K562 (cell line): ENCODE results near the gene DROSHA. TPM values are rescaled to one million over a fixed set of nuclear protein-coding genes. Genes with fewer than 3 reads are reported as not detected.

Source experiments
- ATAC-seq: fragments of 200-7000 bp; cut with Tn5 transposase; 3 replicates; pipeline ENCODE4 v1.9.1; 2020; ENCODE audit warnings: moderate library complexity
- BruUV-seq: library from RNA; stranded (reverse); fragments of 400-500 nt; replicated peaks from 2 replicates; lab custom pipeline; 2021; lab: Mats Ljungman, UMichigan
- CTCF ChIA-PET: fragments of 300-600 bp; formaldehyde crosslinking; extraction: SDS; loops from one replicate; lab custom pipeline; 2021; ENCODE audit warnings: low intra/inter-chr PET ratio; lab: Yijun Ruan, JAX
- POLR2A ChIA-PET: fragments of 300-600, 350-650 bp; sonication (Branson Sonifier 250); formaldehyde crosslinking; extraction: SDS; loops from one replicate; lab custom pipeline; 2021; ENCODE audit warnings: antibody characterized with exemption, inconsistent platforms; lab: Yijun Ruan, JAX
- DNase-seq, 4 experiments: peaks; one replicate each; pipeline versions ENCODE4 v3.0.0 to v3.0.0-alpha.2; 2011 to 2018; ENCODE audit warnings: low spot score in 3 of 4, mixed read lengths in 3 of 4; ENCODE audit errors: extremely low read depth in 1 of 4
- FAIRE-seq: peaks from 2 replicates; lab custom pipeline; 2011; peaks lifted over from hg19 to GRCh38; lab: Jason Lieb, UNC
- H2AFZ ChIP-seq: 2 replicates; pipeline ENCODE4 v1.6.0; 2011; ENCODE audit warnings: low read depth, low read length, control low read depth, inconsistent platforms
- H3K27ac ChIP-seq: fragments of 200-600 bp; 3 replicates; pipeline ENCODE4 v1.8.0; 2011; ENCODE audit warnings: low read depth, mild to moderate bottlenecking, control low read depth, inconsistent platforms, low read length, moderate library complexity, mixed read lengths; ENCODE audit errors: extremely low read depth
- H3K27me3 ChIP-seq, 2 experiments: fragments of 300-600 bp in 1 of 2; 2 replicates in 1 of 2; 3 replicates in 1 of 2; pipeline versions ENCODE4 v1.6.0 to v1.8.0; 2011; ENCODE audit warnings: inconsistent platforms in 2 of 2, low read length in 2 of 2, mild to moderate bottlenecking in 1 of 2, mixed read lengths in 1 of 2, moderate library complexity in 1 of 2; ENCODE audit not compliant: control insufficient read depth in 2 of 2, insufficient read depth in 2 of 2
- H3K36me3 ChIP-seq: fragments of 300-600 bp; 3 replicates; pipeline ENCODE4 v1.8.0; 2011; ENCODE audit warnings: mild to moderate bottlenecking, low read length, inconsistent platforms; ENCODE audit not compliant: control insufficient read depth, insufficient read depth
- H3K4me1 ChIP-seq, 2 experiments: fragments of 200-600 bp in 1 of 2; replicated peaks in 1 of 2; 2 replicates in 1 of 2; 3 replicates in 1 of 2; pipeline versions ENCODE4 v1.5.1 to v1.8.0; 2011; ENCODE audit warnings: inconsistent platforms in 2 of 2, low read length in 2 of 2, mild to moderate bottlenecking in 1 of 2, mixed read lengths in 1 of 2, moderate library complexity in 1 of 2; ENCODE audit not compliant: control insufficient read depth in 2 of 2, insufficient read depth in 2 of 2
- H3K4me2 ChIP-seq: 2 replicates; pipeline ENCODE4 v1.6.1; 2011; ENCODE audit warnings: low read length, control low read depth, inconsistent platforms, mixed read lengths; ENCODE audit not compliant: insufficient read depth
- H3K4me3 ChIP-seq: fragments of 200-600 bp; sonication (generic), shearing (Covaris generic); 2 replicates; pipeline ENCODE4 v1.5.1; 2016; ENCODE audit warnings: control low read depth, inconsistent platforms
- H3K79me2 ChIP-seq: fragments of 200-600 bp; 3 replicates; pipeline ENCODE4 v1.8.0; 2011; ENCODE audit warnings: low read length, inconsistent platforms; ENCODE audit not compliant: control insufficient read depth, insufficient read depth
- H3K9ac ChIP-seq, 2 experiments: 2 replicates each; pipeline versions ENCODE4 v1.6.0 to v1.6.1; 2011; ENCODE audit warnings: low read depth in 2 of 2, low read length in 2 of 2, control low read depth in 1 of 2, inconsistent platforms in 1 of 2, mild to moderate bottlenecking in 1 of 2, mixed read lengths in 1 of 2; ENCODE audit not compliant: insufficient read depth in 1 of 2
- H3K9me1 ChIP-seq: one replicate; pipeline ENCODE4 v1.6.0; 2011; ENCODE audit warnings: inconsistent platforms, mild to moderate bottlenecking, low read length, moderate library complexity; ENCODE audit not compliant: control insufficient read depth, insufficient read depth
- H3K9me3 ChIP-seq: replicated peaks from 2 replicates; pipeline ENCODE4 v1.5.1; 2011; ENCODE audit warnings: low read depth, low read length, inconsistent platforms; ENCODE audit not compliant: control insufficient read depth, insufficient read depth
- H4K20me1 ChIP-seq: replicated peaks from 2 replicates; pipeline ENCODE4 v1.6.1; 2011; ENCODE audit warnings: low read length, inconsistent platforms, mixed read lengths; ENCODE audit not compliant: control insufficient read depth, insufficient read depth
- CBX5 ChIP-seq: IDR thresholded peaks from 2 replicates; pipeline ENCODE4 v1.6.1; 2014; ENCODE audit warnings: low read depth, borderline replicate concordance
- CEBPB ChIP-seq: fragments of 450-650 bp; IDR thresholded peaks from 2 replicates; pipeline ENCODE4 v1.6.1; 2016; ENCODE audit warnings: missing genetic modification characterization, missing compliant biosample characterization
- CEBPG ChIP-seq, 3 experiments: fragments of 200-800 bp in 1 of 3; sonication (Bioruptor generic) in 1 of 3; sonication (generic) in 1 of 3; formaldehyde crosslinking in 1 of 3; IDR thresholded peaks in 2 of 3; conservative IDR thresholded peaks in 1 of 3; 2 replicates each; pipeline versions ENCODE4 v1.6.1 to v1.8.0; 2016 to 2022; ENCODE audit warnings: missing compliant biosample characterization in 2 of 3, missing genetic modification characterization in 2 of 3, mild to moderate bottlenecking in 1 of 3, missing genetic modification reagents in 1 of 3
- ETV6 ChIP-seq, 3 experiments: fragments of 150-350 bp in 1 of 3; sonication (generic) in 1 of 3; formaldehyde crosslinking in 1 of 3; IDR thresholded peaks; 2 replicates each; pipeline versions ENCODE4 v1.6.1 to v1.8.0; 2014 to 2022; ENCODE audit warnings: borderline replicate concordance in 2 of 3, low read depth in 2 of 3, antibody characterized with exemption in 1 of 3, low read length in 1 of 3, mild to moderate bottlenecking in 1 of 3, missing genetic modification reagents in 1 of 3
- HDAC1 ChIP-seq, 2 experiments: fragments of 450-650 bp; IDR thresholded peaks; 2 replicates each; pipeline ENCODE4 v1.6.1; 2016 to 2017; ENCODE audit warnings: inconsistent platforms in 1 of 2, mild to moderate bottlenecking in 1 of 2, moderate library complexity in 1 of 2
- HNRNPH1 ChIP-seq: fragments of 200-400 bp; formaldehyde crosslinking; optimal IDR thresholded peaks from 2 replicates; pipeline ENCODE3; 2017; ENCODE audit warnings: low read depth, mild to moderate bottlenecking, low read length, moderate library complexity
- KLF16 ChIP-seq: IDR thresholded peaks from 2 replicates; pipeline ENCODE4 v1.6.1; 2016; ENCODE audit warnings: antibody characterized with exemption
- MCM3 ChIP-seq: fragments of 450-650 bp; IDR thresholded peaks from 2 replicates; pipeline ENCODE4 v1.6.1; 2016
- MED1 ChIP-seq: sonication (generic); formaldehyde crosslinking; IDR thresholded peaks from 2 replicates; pipeline ENCODE4 v1.8.1; 2023; ENCODE audit warnings: missing genetic modification reagents, borderline replicate concordance
- NELFE ChIP-seq: IDR thresholded peaks from 2 replicates; pipeline ENCODE4 v1.6.1; 2011; ENCODE audit warnings: mild to moderate bottlenecking; ENCODE audit not compliant: insufficient read depth, insufficient read length
- NFE2L1 ChIP-seq: fragments of 450-650 bp; IDR thresholded peaks from 2 replicates; pipeline ENCODE4 v1.6.1; 2016; ENCODE audit warnings: missing genetic modification characterization, low read depth, mild to moderate bottlenecking, missing compliant biosample characterization, moderate library complexity, borderline replicate concordance
- OTX1 ChIP-seq: fragments of 450-650 bp; formaldehyde crosslinking; IDR thresholded peaks from 2 replicates; pipeline ENCODE4 v1.4.0; 2022; ENCODE audit warnings: mild to moderate bottlenecking
- TOE1 ChIP-seq, 2 experiments: fragments of 450-650 bp in 1 of 2; sonication (generic) in 1 of 2; formaldehyde crosslinking in 1 of 2; IDR thresholded peaks; 2 replicates each; pipeline versions ENCODE4 v1.7.1 to v1.8.0; 2016 to 2022; ENCODE audit warnings: borderline replicate concordance in 2 of 2, mild to moderate bottlenecking in 2 of 2, antibody characterized with exemption in 1 of 2, inconsistent platforms in 1 of 2, low read depth in 1 of 2, missing genetic modification reagents in 1 of 2, moderate library complexity in 1 of 2
- ZNF165 ChIP-seq: fragments of 250-450 bp; sonication (Bioruptor Pico); IDR thresholded peaks from 2 replicates; pipeline ENCODE4 v1.4.0; 2020; ENCODE audit warnings: borderline replicate concordance
- WGBS: fragments of 100-300 bp; shearing (Covaris generic); methylation state at CpG from one replicate; pipeline ENCODE4 v1.1.6; 2016; ENCODE audit warnings: low coverage, mixed read lengths; ENCODE audit not compliant: insufficient coverage; ENCODE audit errors: missing lambda C conversion rate; 5-methylcytosine and 5-hydroxymethylcytosine counted together
- in situ Hi-C: fragments of 300-500 bp; cut with MboI; formaldehyde crosslinking; loops from 4 replicates; pipeline ENCODE4 v1.15.0; 2018; ENCODE audit warnings: inconsistent platforms, mixed read lengths
- intact Hi-C: fragments of 100-400 bp; cut with micrococcal nuclease; formaldehyde crosslinking; loops from 2 replicates; pipeline ENCODE4 v1.14.2; 2022
- polyA plus RNA-seq, 8 experiments: library from polyadenylated mRNA; depleted of rRNA in 4 of 8; stranded (reverse) in 5 of 8; unstranded in 3 of 8; fragments of >200 nt; fragmentation: Nextera tagmentation in 2 of 8; fragmentation: Illumina TruSeq in 1 of 8; extraction: Ambion mirVana in 2 of 8; extraction: Trizol in 1 of 8; gene quantifications; 2 replicates each; pipeline versions ENCODE4 v1.2.1 to v1.2.3, GENCODE V29; 2011 to 2014; ENCODE audit warnings: inconsistent platforms in 1 of 8, missing spikeins in 1 of 8
- total RNA-seq, 7 experiments: library from RNA; depleted of rRNA in 6 of 7; stranded (reverse); fragments of >200 nt in 6 of 7; fragmentation: Illumina TruSeq in 2 of 7; extraction: Trizol in 2 of 7; gene quantifications; 2 replicates each; pipeline versions ENCODE4 v1.2.1 to v1.2.3, GENCODE V29; 2011 to 2021; ENCODE audit warnings: low replicate concordance in 1 of 7

Gene DROSHA
- total and polyA plus RNA-seq, 9 of the 15 experiments (the other 6 are each of a cell fraction or from before 2014, with no cell fraction given) = 52.5 to 109 (median 68.9) TPM

- TF ChIP-seq TOE1 (IDR thresholded peaks at IDR 0.05; ENCODE audit: borderline replicate concordance) (no peak), TOE1 (CRISPR knock-in tag; IDR thresholded peaks at IDR 0.05; ENCODE audit: borderline replicate concordance, low read depth) (no peak), CBX5 (no peak)
Observed at GRCh38 chr5:31453522-31453921, 78.4 kb downstream of the DROSHA start (continued).

- Histone ChIP-seq H3K9ac (no peak overlapping the region), H2AFZ (no peak overlapping the region), H3K4me3 (no peak overlapping the region), H3K27ac (no peak overlapping the region), H3K9me1 (no peaks in the 10 kb centered on the region), H3K79me2 (no peaks in the 10 kb centered on the region), H3K27me3 (no peaks in the 10 kb centered on the region), H4K20me1 (no peaks in the 10 kb centered on the region), H3K4me1 (no peaks in the 10 kb centered on the region), H3K4me2 (no peak overlapping the region), H3K9me3 (0 out of 2 replicates have a peak, but pooled peaks cover 2% of the 10 kb centered on the region), H3K36me3 (peaks cover 72% of the 10 kb centered on the region)
- DNase-seq = no peak
- ChIA-PET POLR2A (no interaction called here), CTCF (no interaction called here)
- in situ Hi-C loops = no loop called here
- WGBS = 69% methylated on average over 1 of the region's 1 CpG
- no peak for TF ChIP-seq CEBPG (CRISPR knock-in tag; IDR thresholded peaks at IDR 0.05)
- peak in 1 of 2 experiments; percentile 54; a peak in 2 of 4 replicates for TF ChIP-seq CEBPG (tag; conservative IDR thresholded peaks at IDR 0.05 in 1 of 2, IDR thresholded peaks at IDR 0.05 in 1 of 2)
- no peak for TF ChIP-seq OTX1
- TF ChIP-seq MCM3 = no peak
- TF ChIP-seq NELFE = no peak
- TF ChIP-seq ZNF165 (CRISPR knock-in tag) = no peak
- TF ChIP-seq NFE2L1 (tag) = no peak
- no peak for TF ChIP-seq MED1 (CRISPR knock-in tag)
- no peak for TF ChIP-seq HDAC1 (IDR thresholded peaks at IDR 0.05)
- no peak for TF ChIP-seq ETV6 (IDR thresholded peaks at IDR 0.05; ENCODE audit: borderline replicate concordance in 1 of 2, low read depth in 2 of 2, low read length in 1 of 2)
- TF ChIP-seq ETV6 (CRISPR knock-in tag; IDR thresholded peaks at IDR 0.05; ENCODE audit: borderline replicate concordance) = no peak
- TF ChIP-seq CEBPB = peak; percentile 69; the same call in 1 of the 2 replicates
- TF ChIP-seq KLF16 = no peak
- TF ChIP-seq HNRNPH1 = no peak
- FAIRE-seq = no peak
- BruUV-seq = no TSS peak
- no peak for ATAC-seq
- intact Hi-C loops = no loop called here
Observed at GRCh38 chr5:31452314-31452713, 79.6 kb downstream of the DROSHA start.
